ENCODE results near the gene PTCSC3. TPM values are rescaled to one million over a fixed set of nuclear protein-coding genes. Genes with fewer than 3 reads are reported as not detected.

Gene PTCSC3
- total RNA-seq, 1 donor = not detected

DNA sequence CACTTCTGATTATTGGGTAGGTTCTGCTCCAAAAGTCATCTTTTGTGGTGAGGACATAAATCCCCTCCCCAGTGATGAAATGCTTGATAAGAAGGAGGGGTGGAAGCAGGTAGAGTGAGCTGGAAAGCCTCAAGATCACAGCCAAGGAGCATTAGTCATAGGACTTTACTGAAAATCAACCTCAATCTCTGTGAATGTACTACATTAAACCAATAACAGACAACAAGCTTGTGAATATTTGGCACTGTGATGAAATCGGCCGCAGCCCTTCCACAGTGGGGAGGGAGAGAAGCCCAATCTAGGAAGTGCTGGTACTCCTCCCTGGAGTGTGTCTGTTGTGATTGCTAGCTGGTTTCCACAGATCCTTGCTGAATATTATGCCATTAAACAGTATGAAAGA, 41.2 kb upstream of the PTCSC3 start:
- no peak overlapping the region for H3K4me3 ChIP-seq (ENCODE audit: low read depth, low read length)
- TF ChIP-seq, protein P1, sequence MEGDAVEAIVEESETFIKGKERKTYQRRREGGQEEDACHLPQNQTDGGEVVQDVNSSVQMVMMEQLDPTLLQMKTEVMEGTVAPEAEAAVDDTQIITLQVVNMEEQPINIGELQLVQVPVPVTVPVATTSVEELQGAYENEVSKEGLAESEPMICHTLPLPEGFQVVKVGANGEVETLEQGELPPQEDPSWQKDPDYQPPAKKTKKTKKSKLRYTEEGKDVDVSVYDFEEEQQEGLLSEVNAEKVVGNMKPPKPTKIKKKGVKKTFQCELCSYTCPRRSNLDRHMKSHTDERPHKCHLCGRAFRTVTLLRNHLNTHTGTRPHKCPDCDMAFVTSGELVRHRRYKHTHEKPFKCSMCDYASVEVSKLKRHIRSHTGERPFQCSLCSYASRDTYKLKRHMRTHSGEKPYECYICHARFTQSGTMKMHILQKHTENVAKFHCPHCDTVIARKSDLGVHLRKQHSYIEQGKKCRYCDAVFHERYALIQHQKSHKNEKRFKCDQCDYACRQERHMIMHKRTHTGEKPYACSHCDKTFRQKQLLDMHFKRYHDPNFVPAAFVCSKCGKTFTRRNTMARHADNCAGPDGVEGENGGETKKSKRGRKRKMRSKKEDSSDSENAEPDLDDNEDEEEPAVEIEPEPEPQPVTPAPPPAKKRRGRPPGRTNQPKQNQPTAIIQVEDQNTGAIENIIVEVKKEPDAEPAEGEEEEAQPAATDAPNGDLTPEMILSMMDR (IDR thresholded peaks at IDR 0.05; ENCODE audit: insufficient read depth, low read length) = no peak
- DNase-seq (ENCODE audit: low read depth) = no peak

DNA sequence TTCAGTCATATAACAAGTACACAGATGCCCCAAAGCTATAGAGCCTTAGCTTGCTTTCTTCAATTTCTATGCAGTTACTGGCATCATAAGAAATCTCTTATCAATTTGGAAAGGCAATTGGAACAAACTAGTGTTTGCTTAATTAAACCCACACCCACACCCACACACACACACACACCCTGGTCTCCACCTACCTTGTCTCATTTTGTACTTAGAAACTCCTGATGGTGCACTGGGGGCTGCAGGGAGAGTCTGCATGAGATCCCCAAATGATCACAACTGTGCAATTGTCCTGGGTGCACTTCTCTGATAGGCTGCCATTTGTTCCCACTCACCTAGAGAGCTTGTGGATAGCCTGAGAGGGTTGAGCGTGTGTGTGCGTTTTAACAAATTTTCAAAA, 40.5 kb upstream of the PTCSC3 start:
- DNase-seq (ENCODE audit: low read depth) = no peak
- TF ChIP-seq, protein P1 (IDR thresholded peaks at IDR 0.05; ENCODE audit: insufficient read depth, low read length) = no peak
- no peak overlapping the region for H3K4me3 ChIP-seq (ENCODE audit: low read depth, low read length)

DNA sequence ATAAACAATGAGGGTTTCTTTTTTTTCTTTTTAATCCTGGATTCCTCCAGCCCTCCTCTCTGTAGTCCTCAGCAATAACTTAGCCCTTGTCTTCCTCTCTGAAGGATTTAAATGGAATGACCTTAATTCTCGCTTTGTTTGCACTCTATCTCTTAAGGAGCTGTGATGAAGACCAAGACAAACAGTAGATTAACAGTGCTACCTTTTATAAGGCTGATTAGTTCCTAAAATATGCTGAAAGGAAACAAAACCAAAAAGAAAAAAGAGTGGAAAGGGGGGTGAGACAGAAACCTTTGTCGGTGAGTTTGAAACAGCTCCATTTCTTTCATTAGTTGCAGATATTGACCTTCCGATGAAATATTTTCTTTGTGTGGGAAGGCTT, 38.7 kb upstream of the PTCSC3 start:
- H3K4me3 ChIP-seq (ENCODE audit: low read depth, low read length) = no peak overlapping the region
- DNase-seq (ENCODE audit: low read depth) = no peak
- TF ChIP-seq, protein P1 (IDR thresholded peaks at IDR 0.05; ENCODE audit: insufficient read depth, low read length) = no peak

DNA sequence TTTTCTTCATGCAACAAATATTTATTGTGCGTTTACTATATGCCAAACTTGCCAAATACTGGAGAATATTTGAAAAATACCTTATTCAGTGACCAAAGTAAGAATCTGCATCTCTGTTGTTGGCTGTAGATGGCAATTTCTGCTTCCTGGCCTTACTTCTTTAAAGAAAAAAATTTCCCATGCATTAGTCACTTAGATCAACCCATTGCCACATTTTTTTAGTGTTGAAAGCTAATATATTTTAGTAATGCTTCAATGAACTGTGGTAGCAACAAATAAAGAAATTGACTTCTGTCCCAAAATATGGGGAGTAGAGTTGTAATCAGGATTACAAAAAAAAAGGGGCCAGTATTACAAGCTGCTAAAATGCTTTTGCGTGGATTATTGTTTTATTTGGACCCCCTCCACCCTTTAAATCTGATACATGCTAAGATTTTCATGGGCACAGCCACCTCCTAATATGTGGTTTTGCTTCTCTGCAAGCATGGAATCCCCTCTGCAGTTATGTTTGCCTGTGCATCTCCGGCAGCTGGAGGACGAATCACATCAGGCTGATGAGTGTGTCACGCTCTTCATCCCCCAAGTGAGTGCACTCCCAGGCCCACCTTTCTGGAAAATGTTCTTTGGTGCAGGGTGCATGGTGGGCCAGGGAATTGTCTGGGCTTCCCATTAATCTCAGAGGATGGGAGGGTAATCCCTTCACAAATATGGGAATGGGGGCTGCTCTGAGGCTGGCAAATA, 38.1 kb upstream of the PTCSC3 start:
- no peak for DNase-seq (ENCODE audit: low read depth)
- no peak overlapping the region for H3K4me3 ChIP-seq (ENCODE audit: low read depth, low read length)
- TF ChIP-seq, protein P1 (IDR thresholded peaks at IDR 0.05; ENCODE audit: insufficient read depth, low read length) = no peak

DNA sequence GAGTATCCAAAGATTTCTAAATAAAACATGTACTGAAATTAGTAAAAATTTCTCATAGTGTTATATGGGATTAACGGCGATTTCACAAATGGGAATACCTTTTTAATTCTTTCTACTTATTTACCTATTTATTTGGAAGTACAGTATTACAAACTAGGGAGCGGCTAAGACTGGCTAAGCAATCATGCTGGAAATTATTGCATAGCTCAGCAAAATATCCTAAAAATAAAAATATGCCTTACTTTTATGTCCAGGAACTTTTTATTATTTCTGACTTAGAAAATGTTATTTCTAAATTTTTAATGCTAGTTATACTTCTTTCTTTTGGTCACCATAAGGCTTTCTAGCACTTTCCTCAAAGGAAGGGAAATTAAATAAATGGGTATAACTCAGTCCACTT, 36.5 kb upstream of the PTCSC3 start:
- TF ChIP-seq, protein P1 (IDR thresholded peaks at IDR 0.05; ENCODE audit: insufficient read depth, low read length) = no peak
- H3K4me3 ChIP-seq (ENCODE audit: low read depth, low read length) = no peak overlapping the region

DNA sequence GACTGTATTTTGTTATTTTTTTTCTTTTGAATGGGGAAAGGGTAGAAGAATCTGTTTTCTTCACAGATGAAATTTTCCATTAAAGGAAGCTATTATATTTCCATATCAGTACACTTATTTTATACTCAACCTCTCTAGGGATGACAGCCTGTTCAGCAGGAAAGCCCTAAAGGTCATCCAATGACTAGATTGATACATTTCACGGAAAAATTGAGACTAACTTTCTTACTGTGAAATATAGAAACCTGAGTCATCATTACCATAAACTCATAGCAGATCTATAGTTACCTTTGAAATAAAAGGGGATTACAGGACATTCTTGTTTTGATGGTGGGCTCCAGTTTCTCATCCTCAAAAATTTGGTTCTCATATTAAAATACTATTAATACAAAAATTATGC, 36.1 kb upstream of the PTCSC3 start:
- TF ChIP-seq, protein P1 (IDR thresholded peaks at IDR 0.05; ENCODE audit: insufficient read depth, low read length) = no peak
- DNase-seq (ENCODE audit: low read depth) = no peak
- no peak overlapping the region for H3K4me3 ChIP-seq (ENCODE audit: low read depth, low read length)

More for the DNA sequence above, 36.5 kb upstream of the PTCSC3 start:
- no peak for DNase-seq (ENCODE audit: low read depth)

All from fibroblast of the aortic adventitia (primary cell).